GM21529 (cell line): ENCODE measurements around the gene CES3.

Experiments
- ATAC-seq: cut with Tn5 transposase; IDR thresholded peaks from one replicate; pipeline ENCODE4 v1.9.1; 2021; ENCODE audit not compliant: unreplicated experiment

CES3 gene

DNA sequence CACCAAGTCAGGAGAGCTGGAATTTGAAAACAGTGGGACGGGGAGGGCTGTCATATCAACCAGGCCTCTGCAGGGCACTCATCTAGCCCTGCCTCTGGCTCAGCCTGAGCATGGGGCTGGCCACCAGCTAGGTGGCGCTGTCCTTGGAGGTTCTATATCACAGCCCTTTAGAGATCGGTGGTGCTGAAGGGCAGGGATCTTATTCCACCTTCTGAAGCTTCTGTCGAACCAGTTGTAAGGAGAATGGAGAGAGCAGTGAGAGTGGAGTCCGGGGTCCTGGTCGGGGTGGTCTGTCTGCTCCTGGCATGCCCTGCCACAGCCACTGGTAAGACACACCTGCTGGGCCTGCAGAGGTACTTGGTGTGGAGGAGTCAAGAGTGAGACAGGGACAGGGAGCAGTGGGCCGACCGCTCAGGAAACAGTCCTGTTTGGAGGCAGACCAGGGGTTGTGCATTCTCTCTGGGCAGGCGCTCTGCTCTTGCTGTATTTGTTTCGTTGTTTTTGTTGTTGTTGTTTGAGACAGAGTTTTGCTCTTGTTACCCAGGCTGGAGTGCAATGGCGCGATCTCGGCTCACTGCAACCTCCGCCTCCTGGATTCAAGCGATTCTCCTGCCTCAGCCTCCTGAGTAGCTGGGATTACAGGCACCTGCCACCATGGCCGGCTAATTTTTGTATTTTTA, at the start of gene CES3:
Gene CES3 (plus strand): TSS at position 202 of the 680 bp plus-strand sequence. CDS start 42 bp downstream, at position 244.
- peak; percentile 59 for ATAC-seq

DNA sequence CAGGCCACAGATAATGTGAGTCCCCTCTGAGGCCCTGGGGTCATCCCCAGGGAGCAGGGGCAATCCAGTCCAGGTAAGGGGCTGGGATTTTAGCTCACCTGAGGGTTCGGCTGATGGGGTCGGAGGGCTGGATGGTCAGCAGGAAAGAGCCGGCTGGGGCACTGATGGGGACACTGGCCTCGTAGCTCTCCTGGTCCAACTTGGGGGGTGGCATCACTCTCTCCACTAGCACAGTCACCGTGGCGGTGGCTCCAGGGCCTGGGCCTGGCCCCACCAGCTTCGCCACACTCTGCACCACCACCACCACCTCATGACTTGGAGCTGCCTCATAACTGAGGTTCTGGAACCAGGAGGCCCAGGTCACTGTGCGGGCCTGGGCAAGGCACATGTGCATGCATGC, 49.3 kb upstream of the CES3 start:
- ATAC-seq: no peak

DNA sequence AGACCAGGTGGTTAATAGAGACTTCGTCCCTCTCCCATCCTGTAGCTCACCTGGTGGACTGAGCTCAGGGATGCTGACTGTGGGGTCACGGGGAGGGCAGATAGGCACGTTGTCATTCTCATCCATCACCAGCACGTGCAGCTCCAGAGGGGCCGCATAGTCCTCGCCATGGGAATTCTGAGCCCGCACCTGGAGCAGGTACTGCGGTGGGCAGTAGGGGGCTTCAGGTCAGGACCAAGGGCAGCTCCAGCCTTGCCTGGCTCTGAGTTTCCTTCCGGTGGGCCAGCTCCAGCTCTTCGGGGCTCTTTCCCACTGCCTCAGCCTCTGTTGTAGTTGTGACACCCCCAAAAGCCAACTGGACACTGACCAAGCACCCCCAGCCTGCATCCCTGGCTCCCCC, 48.0 kb upstream of the CES3 start:
- no peak for ATAC-seq

DNA sequence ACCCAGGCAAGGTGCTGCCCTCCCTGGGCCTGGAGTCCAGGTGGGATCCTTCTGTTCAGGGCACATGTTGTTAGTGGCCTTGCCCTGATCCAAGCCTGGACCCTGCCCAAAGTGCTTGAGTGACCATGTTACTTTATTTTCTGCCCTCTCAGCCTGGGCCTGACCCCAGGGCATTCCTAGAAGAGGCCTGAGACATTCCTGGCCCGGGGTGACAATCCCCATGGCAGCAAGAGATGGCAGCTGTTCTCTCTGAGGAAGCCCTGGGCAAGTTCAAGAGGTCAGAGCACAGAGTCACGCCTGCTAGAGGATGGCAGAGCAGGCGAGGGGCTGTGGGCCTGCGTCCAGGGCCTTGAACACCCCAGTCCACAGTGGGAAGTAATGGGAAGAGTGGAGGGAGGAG, 47.4 kb upstream of the CES3 start:
- ATAC-seq: no peak

DNA sequence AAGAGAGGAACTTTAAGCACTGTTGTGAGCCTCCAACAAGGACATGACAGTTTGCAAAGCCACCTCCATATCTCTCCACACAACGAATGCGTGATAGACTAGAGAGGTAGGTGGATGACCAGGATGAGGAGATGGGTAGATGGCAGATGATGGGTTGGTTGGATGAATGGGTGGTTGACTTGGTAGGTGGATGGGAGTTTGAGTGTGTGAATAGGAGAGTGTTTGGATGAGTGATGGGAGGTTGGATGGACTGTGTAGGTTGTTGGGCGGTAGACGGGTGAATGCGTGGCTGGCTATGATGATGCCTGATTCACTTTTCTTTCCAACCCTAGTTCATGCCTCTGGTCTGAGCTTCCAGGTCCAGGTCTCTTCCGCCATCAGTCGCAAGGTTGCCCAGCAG, 46.5 kb upstream of the CES3 start:
- no peak for ATAC-seq

DNA sequence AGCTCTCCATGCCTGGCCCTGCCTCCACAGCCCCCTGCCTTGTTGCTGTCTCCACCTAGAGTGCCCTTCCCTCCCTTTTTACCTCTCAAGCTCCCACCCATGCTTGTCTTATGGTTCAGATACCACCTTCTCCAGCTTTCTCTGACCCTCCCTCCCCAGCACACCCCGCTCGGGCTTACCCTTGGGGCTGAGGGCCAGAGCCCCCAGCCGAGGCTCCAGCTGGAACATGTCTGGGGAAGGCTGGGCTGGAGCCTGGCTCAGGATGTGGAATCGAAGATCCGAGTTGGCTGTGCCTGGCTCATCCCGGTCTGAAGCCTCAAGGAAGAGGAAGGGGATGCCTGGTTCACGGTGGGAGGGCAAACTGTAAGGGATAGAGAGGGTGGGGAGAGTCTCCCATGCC, 46.0 kb upstream of the CES3 start:
- ATAC-seq: no peak

- ATAC-seq: no peak
These were observed 44.5 kb upstream of the CES3 start for GRCh38 chr16:66916518-66916917.

- ATAC-seq: no peak
These were observed 43.3 kb upstream of the CES3 start for GRCh38 chr16:66917741-66918140.

- ATAC-seq: no peak
These were observed 42.7 kb upstream of the CES3 start for GRCh38 chr16:66918355-66918754.

DNA sequence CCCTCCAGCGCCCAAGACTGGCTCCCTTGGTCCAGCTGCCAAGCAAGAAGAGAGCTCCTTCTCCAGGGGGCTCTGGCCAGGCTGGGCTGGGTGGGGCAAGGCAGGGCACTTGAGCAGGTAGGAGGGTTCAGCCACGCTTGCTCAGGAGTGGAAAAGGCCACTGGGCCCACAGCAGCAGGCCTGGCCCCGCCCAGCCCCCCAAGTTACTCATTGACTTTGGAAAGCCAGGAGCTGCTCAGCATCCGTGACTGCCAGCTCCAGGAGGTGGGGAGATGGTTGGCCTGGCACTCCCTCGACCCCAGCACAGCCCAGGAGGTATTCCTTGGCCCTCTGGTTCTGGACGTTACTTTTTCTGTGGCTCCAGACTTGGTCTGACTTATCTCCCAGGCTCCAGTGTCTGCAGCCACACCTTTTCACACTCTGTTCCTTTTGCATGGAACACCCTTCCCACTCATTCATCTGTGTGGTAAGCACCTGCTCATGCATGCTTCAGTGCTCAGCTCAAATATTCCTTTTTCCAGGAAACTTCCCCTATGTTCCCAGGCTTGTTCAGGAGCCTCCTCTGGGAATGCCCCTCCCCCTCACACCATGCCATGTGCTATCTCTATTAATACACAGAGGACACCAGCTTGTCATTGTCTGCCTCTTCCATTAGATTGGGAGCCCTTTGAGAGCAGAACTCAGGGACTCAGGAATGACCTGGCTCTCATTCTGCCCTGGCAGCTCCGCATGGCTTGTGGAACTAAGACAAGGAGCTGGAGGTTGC, 42.1 kb upstream of the CES3 start, which contains the start of gene CDH16:
Gene CDH16 (minus strand): TSS at position 83 of the 766 bp plus-strand sequence. CDS start 820 bp downstream, outside the sequence.
- ATAC-seq: no peak

- ATAC-seq: no peak
These were observed 41.3 kb upstream of the CES3 start for GRCh38 chr16:66919569-66920298.

- ATAC-seq: no peak
These were observed 40.8 kb upstream of the CES3 start for GRCh38 chr16:66920299-66920590.

GRCh38 chr16:66920924-66921680, 40.0 kb upstream of the CES3 start:
- ATAC-seq: no peak

DNA sequence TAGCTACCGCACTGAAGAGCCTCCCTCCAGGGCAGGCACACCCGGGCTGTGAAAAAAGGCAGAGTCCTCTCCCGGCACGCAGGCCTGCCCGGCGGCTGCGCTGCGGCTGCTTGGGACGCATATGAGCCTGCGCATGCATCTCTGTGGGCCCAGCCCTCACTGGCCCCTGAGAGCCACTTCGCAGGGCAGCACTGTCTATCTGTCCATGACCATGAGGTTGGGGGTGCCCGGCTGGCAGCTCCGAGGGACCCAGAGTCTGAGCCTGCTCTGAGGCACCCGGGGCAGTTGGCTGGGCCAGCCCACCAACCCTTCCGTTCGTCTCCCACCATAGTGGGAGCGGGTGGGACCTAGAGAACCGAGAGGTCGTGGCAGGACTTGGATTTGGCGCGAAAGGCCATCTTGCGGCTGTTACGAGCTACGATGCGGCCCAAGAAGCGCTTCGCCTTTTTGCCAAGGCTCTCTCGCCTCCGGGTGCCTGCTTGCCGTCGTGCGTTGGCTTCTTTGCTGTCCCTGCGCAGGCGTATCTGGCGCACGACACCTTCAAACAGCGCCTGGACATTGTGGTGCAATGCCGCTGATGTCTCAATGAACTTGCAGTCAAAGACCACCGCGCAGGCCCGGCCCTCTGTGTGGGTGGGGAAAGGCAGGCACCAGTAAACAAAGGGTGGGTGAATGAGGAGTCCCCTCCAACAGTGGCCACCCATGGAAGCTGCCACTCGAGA, 39.2 kb upstream of the CES3 start:
- no peak for ATAC-seq

GRCh38 chr16:66923247-66923731, 37.8 kb upstream of the CES3 start:
- ATAC-seq: no peak

- ATAC-seq: no peak
These were observed 37.2 kb upstream of the CES3 start for GRCh38 chr16:66923866-66924265.

- no peak for ATAC-seq
These were observed 36.3 kb upstream of the CES3 start for GRCh38 chr16:66924527-66925321.

DNA sequence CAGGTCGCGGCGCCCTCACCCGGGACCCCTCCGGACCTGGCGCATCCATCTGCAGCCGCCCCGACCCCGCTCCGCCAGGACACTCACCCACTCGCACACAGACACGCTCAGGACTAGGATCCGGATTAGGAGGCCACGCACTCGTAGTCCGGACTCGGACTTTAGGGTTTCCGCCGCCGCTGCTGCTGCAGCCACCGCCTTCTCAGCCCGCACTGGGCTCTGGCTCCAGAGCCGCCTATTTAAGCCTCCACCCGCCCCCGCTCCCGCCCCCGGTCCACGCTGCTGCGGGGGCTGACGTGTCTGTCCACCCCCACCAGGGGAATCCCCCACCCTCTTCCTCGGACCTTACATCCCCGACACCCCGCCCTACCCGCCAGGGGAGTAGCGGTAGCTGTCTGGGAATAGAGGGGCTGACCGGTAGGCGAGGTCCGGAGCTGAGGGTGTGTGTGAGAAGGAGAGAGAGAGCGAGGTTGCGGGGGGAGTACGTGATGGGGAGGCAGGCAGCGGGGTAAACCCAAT, 35.7 kb upstream of the CES3 start, which contains the start of gene RRAD:
Gene RRAD (minus strand): TSS at position 214 of the 519 bp plus-strand sequence. CDS start 356 bp downstream, outside the sequence.
- no peak for ATAC-seq
